NCI-H345 (cell line): ENCODE results near the gene SIM1.
A peak's percentile ranks its signal among the peaks of the same experiment; 100 is the strongest.

ENCODE experiments used
- DNase-seq: peaks from one replicate; lab custom pipeline; 2025; lab: John Stamatoyannopoulos, UW

SIM1 gene

DNA sequence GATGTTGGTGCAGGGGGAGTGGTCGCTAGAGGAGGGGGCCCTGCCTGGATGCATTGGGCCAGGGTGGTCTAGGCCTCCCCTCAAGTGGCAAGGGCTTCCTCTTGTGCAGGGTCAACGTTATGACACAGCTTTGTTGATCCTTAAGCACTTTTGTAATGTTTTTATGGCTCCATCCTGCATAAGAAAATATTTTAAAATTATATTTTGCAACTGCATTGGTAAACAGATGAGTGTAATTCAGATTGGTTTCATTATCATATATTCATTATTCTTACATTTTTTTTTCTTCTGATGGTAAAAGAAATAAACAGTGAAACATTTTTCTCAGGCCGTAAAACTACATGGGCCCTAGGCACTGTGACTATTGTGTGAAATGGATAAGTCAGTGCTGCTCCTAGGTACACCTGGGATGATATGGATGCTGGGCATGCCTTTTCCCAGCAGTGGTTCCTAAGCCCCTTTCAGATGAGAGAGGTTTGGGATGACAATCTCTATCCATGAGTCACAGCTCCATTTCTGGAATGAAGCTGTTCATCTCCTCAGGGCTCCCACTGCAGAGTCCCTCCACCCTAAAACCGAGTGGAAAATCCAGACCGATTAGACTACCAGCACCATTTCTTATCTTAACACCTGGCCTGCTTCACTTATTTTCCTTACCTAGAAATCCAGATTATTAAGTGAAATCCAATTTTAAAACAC lies 5.8 kb upstream of the SIM1 start:
- no peak for DNase-seq

DNA sequence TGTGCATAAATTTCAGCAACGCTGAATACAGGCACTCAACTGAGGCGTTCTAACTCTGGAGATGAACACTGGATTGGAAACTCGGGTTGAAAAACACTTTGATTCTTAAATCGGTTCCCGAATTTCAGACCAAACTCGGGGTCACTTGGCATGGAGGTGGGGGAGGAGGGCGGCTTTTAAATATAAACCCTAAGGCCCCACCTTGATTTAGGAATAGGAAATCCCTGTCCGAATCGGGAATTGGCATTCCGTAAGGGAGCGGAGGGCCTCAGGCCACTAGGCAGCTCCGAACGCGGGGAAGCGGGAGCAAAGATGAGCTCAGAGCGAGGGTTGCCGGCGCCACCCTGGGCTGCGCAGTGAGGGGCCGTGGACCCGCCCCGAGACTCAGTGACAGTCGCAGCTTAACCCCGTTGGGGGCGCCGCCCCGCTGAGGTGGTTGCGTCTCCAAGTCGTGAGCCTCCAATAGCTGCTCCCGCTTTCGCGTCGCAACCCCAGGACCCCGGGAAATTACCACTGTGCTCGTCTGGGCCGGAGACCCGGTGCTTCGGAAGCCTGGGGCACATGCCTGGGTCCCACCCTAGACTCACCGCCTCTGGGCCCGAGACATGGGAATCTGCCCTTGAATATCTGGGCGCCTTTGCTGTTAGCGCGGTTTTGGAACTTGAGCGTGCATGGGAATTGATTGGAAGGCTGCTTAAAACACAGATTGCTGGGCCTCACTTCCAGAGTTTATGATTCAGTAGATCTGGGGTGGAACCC lies 4.6 kb upstream of the SIM1 start:
- no peak for DNase-seq

DNA sequence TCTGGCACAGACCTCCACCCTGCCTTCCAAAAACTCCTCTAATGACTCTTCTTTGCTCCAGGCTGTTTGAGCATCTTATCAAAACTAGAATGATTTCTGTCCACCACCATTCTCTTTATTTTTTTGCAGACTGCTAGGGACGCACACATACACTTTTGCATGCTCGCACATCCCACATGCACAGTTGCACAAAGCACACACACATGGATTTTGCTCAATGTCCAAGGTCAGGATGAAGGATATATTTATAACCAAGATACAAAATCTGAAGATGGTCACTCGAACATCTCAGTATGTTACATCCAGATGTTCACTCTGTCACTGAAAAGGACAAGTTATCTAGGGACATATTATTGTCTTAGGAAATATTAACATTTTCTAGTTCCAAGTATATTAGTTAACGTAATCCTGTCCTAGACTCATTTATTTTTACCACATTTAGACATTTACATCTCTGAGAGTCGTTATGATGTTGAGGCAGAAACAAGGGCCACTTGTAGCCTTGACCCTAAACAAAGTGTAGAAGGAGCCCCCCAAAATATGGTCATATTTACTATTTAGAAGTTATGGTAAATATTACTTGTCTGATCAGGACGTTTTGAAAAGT lies 3.4 kb upstream of the SIM1 start:
- no peak for DNase-seq

- no peak for DNase-seq
Observed at GRCh38 chr6:100467129-100468015, 2.7 kb upstream of the SIM1 start.

GRCh38 chr6:100466410-100467128 lies 1.8 kb upstream of the SIM1 start:
- no peak for DNase-seq

DNA sequence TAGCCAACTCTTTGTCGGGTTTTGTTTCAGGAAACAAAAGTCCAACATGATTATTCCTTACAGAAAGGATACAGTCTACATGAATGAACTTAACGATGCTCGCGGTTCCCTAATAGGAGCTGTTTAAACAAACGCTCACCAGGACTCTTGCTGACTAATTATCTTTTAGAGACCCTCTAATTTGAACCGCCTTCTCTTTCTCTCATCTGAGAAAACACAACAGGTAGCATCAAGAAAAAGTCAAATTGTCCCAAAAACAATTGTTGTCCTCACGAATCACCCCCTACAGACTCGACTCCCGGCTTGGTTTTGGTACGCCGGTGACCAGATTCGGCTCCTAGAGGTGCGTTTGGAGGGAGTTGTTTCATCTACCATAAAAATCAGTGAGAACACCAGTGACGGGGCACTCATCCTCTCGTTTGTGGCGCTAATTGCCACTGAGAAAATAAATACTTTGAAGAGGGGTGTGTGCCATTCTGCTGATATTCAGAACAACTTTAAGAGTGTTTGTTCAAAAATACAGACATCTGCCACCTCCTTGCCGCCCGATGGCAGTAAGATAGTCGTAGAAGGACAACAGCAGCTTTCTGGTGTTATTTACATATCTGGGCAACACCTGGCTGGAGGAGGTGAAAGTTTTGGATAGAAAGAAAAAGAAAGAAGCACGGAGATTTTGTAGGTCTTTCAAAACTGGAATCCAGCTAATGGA lies 1.1 kb upstream of the SIM1 start:
- DNase-seq, result no peak

DNA sequence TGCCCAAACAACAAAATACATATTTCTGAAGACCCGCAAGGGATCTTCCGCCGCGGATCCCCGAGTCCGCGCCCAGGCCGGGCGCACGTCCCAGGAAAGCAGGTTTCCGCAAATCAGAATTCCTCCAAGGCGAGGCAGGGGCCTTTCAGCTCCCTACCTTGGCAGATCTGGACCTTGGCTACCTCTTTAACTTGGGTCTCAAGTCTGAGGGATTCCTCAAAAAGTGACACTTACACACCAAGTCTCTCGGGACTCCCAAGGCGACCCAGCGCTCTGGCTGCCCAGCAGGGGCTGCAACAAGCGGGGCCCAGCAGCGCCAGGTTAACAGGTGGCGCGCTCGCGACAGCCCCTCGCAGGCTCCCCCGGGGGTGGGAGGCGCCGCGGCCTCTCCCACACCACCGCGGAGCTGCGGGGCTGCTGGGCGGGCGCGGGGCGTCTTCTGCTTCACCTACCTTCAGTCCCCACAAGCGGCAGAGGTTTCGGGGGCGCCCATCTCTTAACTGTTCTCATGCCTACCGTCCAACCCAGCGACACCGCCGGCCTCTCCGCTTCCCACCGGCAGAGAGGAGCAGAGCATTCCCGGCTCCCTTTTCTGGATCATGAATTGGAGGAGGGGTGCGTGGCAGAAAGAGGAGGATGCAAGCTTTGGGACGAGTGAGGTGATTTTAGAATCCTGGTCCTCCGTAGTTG lies 414 bp downstream of the SIM1 start:
- no peak for DNase-seq

DNA sequence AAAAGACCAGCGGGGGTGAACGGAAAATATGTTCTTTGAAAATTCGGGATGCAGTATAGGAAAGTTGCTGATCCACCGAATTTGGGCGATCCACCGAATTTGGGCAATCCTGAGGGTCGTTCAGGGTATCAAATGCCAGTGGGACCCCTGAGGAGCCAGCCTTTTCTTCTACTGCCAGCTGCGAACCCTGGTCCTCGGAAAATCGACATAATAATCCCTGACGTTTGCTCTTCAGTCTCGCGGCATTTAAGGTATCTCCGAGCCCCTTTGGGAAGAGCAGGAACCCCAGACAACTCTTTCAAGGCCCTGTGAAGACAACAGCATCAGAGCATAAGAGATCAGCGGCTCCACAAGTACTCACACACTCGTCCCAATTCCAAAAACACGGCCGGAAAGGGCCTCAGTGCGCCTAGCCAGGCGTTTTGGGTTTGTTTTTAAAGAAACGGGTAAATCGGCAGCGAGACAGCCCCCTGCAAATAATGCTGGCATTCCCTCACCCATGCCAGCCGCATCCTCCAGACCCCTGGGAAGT lies 1.0 kb downstream of the SIM1 start:
- no peak for DNase-seq

DNA sequence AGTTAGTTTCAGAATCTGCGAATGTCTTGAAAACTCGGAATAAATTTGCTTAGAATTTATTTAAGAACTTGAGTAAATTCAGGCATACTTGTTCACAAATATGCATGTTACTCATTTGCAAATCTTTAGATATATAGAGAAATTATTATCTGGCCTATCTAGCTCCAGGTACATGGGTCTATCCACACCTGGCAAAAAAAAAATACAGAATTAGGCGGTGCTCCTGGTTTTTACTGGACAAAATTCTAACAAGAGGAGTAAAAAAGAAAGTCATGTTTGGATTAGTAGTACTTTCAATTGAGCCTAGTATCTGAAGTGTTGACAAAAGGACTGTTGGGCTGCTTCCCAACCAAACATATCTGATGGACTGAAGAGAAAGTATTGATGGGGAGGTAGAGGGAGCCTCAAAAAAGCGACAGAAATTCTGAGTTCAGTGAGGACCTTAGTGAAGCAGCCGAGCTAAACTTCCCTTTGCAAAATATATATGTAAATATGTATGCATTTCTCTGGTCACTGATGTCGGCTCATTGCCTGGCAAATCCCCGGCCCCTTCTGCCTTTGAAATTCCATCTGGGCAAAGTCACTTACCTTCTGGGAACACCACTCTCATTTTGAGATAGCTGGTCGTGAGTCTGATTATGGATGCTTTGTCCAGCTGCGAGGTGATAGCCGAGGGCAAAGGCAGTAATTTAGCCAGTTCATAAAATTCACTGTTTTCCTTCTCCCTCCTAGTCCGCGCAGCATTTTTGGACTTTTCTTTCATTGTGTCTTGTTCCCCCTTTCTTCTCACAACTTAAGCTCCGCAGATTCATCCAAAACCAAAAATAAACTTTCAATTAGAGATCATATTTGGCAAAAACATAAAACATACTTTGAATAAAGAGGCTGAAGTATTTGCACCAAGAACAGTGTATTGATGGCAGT lies 1.8 kb downstream of the SIM1 start:
- peak; percentile 31 for DNase-seq

DNA sequence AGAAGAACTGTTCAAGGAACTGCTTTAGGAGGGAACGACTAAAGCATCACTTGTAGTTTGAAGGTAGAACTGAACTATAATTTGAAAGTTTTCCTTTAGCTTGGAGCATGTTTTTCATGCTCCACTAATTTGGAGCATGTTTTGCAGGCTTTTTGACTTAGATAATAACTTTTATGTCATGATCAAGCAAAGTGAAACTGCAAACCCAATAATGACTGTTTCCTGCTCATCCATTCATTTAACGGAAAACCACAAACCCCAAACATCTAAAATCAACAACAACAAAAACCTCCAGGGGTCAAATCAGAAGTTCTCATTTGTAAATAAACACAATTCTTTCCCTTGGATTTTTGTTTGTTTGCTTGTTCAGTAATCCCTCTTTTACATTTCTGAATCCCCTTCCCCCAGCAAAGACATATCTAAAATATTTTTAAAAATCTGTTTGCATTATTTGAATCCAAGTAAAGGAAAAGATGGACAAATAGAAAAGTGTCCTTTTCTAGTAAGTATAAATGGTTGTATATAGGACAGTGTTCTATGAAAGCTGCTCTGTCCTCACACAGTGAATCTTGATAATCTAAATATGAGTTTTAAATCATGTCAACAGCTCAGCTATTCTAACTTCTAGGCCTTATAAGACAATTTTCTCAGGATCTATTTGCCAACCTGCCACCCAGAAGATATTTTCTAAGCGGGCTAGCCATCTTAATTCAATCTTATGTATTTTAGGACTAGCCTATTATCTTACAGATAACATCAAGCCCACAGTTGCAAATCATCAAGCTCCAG lies 2.6 kb downstream of the SIM1 start:
- DNase-seq, result no peak

- peak; percentile 56 for DNase-seq
Observed at GRCh38 chr6:100461278-100461916, 3.3 kb downstream of the SIM1 start.

- no peak for DNase-seq
Observed at GRCh38 chr6:100460650-100461204, 4.0 kb downstream of the SIM1 start.

DNA sequence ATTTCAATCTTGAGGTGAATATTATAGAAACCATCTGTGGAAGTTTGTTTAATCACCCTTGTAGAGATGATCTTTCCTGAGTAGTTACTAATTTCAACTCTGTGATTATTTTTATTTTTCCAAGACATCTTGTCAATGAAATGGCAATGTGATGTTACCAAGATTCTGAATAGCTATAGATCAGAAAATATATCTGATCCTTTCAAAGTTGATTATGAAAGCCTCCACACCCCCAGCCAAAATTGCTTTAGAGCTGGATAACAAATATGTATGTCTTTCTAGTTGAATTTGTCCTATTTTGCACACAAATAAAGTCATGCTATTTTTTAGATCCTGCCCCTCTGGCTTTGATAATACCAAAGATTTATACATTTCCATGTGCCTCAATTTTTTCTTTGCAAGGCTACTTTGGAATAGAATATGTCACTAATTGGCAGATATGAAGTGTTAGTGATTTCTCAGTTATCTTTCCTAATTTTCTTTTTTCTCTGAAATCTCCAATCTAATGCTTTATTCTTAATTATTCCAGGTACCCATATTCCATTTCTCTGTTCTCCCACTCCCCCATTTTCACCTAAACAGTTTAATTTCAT lies 5.0 kb downstream of the SIM1 start:
- no peak for DNase-seq

GRCh38 chr6:100458841-100459591 lies 5.7 kb downstream of the SIM1 start:
- no peak for DNase-seq

DNA sequence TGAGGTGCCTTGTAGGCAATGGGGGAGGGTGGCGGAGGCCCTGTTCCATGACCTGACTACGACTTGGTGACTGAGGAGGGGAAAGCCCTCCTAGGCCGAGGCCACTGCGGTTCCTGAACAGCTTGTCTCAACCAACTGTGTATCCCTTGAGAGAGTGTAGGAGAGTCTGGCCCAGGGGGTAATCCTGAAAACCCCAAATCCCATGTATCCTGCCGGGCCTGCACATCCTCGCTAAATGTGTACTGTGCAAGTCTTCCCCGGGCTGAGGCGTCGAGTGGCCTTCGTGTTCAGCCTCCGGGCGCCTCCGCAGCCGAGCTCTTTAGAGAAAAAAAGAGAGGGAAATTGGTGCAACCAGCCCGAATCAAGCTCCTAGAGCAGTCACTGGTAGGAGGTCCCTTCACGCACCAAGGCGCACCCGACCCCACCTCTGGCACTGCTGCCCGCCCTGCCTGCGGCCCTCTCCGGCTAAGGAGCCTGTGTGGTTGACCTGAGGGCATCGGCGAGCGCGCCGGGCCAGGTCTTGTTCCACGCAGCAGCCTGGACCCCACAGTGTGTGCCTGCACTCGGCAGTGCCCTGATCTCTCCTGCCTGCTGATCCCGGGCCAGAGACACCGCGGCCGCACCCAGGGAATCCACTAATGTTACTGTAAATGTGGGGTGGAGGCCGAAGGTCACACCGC lies 7.3 kb downstream of the SIM1 start:
- no peak for DNase-seq

GRCh38 chr6:100456908-100457235 lies 7.8 kb downstream of the SIM1 start:
- no peak for DNase-seq
